ENCODE results near the gene WSB1.

Gene WSB1

DNA sequence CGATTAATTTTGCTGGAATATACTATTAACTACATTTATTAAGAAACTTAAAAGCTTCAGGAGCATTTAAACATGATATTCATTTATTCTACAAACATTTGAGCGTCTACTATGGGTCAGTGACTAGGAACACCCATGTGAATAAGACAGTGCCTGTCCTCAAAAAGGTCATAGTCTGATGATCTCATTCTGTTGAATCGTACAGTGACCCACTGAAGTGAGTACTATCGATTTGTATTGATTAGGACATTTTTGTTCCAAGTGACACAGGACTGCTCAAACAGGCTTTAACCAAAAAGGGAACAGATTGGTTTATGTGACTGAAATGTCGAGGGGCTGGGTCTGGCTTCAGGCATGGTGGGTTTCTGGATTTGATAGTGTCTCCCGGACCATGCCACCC lies 68.6 kb downstream of the WSB1 start:
- no peak for FAIRE-seq

DNA sequence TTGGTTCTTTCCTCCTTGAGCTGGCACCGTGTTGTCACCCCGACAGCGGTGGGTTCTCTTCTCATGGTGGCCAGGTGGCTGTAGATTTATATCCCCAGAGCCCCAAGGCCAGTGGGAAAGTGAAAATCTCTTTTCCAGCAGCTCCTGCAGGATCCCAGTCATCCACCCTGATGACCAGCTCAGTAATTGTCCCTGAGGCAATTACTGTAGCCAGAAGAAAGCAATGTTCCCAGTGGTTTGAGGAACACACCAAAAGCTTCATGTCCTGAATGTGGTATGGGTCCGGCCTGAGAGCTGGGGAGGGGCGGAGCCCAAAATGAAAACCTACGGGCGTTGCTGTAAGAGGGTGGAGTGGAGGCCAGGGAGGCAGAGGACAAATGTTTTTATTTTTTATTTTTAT lies 69.0 kb downstream of the WSB1 start:
- FAIRE-seq: no peak

DNA sequence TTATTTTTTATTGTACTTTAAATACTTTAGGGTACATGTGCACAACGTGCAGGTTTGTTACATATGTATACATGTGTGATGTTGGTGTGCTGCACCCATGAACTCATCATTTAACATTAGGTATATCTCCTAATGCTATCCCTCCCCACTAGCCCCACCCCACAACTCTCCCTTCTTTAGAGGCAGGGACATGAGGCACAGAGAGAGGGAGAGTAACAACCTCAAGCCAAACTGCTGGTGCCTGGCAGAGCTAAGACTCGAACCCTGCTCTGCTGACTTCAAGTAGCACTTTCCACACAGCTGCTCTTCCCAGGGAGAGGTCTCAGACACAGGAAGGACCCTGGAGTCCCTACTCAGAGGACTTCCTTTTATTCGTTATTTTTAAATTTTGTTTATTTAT lies 69.4 kb downstream of the WSB1 start:
- FAIRE-seq: no peak

All from colon (tissue), 2 donors.